ENCODE measurements around the gene EIF3M.

DNA sequence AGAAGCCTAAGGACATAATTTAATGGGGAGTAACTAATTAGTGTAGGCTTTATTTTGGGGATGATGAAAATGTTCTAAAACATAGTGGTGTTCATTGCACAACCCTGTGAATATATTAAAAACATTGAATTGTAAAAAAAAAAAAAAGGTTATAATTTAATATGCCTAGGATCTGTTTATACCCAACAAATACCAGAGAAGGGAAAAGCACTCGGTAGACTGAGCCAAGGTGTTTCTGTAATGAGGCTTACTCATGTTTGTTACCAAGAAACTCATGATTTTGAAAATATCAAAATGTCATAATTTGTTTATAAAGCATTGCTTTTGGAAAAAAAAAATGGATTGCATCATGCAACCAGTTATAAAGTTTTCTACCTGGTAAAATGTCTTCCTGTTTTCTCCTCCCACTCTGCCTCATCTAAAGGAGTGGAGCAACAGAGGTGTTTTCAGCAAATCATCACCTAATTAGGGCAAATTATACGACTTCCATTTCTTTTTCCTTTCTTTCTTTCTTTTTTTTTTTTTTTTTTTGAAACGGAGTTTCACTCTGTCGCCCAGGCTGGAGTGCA, 14.2 kb upstream of the EIF3M start:
- TF ChIP-seq, protein P1, sequence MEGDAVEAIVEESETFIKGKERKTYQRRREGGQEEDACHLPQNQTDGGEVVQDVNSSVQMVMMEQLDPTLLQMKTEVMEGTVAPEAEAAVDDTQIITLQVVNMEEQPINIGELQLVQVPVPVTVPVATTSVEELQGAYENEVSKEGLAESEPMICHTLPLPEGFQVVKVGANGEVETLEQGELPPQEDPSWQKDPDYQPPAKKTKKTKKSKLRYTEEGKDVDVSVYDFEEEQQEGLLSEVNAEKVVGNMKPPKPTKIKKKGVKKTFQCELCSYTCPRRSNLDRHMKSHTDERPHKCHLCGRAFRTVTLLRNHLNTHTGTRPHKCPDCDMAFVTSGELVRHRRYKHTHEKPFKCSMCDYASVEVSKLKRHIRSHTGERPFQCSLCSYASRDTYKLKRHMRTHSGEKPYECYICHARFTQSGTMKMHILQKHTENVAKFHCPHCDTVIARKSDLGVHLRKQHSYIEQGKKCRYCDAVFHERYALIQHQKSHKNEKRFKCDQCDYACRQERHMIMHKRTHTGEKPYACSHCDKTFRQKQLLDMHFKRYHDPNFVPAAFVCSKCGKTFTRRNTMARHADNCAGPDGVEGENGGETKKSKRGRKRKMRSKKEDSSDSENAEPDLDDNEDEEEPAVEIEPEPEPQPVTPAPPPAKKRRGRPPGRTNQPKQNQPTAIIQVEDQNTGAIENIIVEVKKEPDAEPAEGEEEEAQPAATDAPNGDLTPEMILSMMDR (IDR thresholded peaks at IDR 0.05 in 8 of 11, conservative IDR thresholded peaks at IDR 0.05 in 3 of 11) = no peak
- no peak for TF ChIP-seq POLR2A (IDR thresholded peaks at IDR 0.05)
